Hematopoietic multipotent progenitor cell treated with erythropoietin and hydrocortisone succinate and interleukin-3 and kit ligand, for 4 days (in vitro differentiated cells): Measurements from ENCODE around the gene CHEK2.
A peak's percentile ranks its signal among the peaks of the same experiment; 100 is the strongest.
"Not testable (repeated sequence)": the region's sequence is repeated elsewhere in the genome, so short reads cannot be mapped to it uniquely, and the experiment has no call there.

Experiments used
- DNase-seq: peaks from one replicate; pipeline ENCODE4 v3.0.0-alpha.2; 2015

The CHEK2 gene

GRCh38 chr22:28741785-28742561 is at the start of gene CHEK2, which contains the start of gene HSCB:
CHEK2 (minus strand) TSS chr22:28741820; CDS start chr22:28734721, 7,099 bp downstream.
HSCB (plus strand) TSS chr22:28742039; CDS start chr22:28742096, 57 bp downstream.
- peak; percentile 100 for DNase-seq

- DNase-seq, result no peak
These were observed 49.5 kb upstream of the CHEK2 start for GRCh38 chr22:28791124-28791523.

- DNase-seq, result no peak
These were observed 47.0 kb upstream of the CHEK2 start for GRCh38 chr22:28788601-28789000.

- DNase-seq, result no peak
These were observed 42.4 kb upstream of the CHEK2 start for GRCh38 chr22:28783786-28784671.

GRCh38 chr22:28780296-28780695 is 38.7 kb upstream of the CHEK2 start:
- DNase-seq, result no peak

- peak; percentile 46 for DNase-seq
These were observed 38.2 kb upstream of the CHEK2 start for GRCh38 chr22:28779833-28780232.

- no peak for DNase-seq
These were observed 32.8 kb upstream of the CHEK2 start for GRCh38 chr22:28774378-28774777.

GRCh38 chr22:28773461-28773867 is 31.8 kb upstream of the CHEK2 start:
- no peak for DNase-seq

GRCh38 chr22:28772633-28773460 is 31.2 kb upstream of the CHEK2 start, which contains the start of gene CCDC117:
CCDC117 (plus strand) TSS chr22:28772695; CDS start chr22:28772850, 155 bp downstream.
- peak; percentile 99 for DNase-seq

GRCh38 chr22:28771195-28771791 is 29.7 kb upstream of the CHEK2 start:
- no peak for DNase-seq

- DNase-seq, result no peak
These were observed 27.9 kb upstream of the CHEK2 start for GRCh38 chr22:28769394-28770085.

GRCh38 chr22:28768701-28769393 is 27.2 kb upstream of the CHEK2 start:
- no peak for DNase-seq

- DNase-seq, result no peak
These were observed 25.0 kb upstream of the CHEK2 start for GRCh38 chr22:28766628-28767027.

- DNase-seq, result not testable (repeated sequence)
These were observed 20.4 kb upstream of the CHEK2 start for GRCh38 chr22:28762000-28762399.

- no peak for DNase-seq
These were observed 19.8 kb upstream of the CHEK2 start for GRCh38 chr22:28761449-28761755.

- DNase-seq, result no peak
These were observed 18.4 kb upstream of the CHEK2 start for GRCh38 chr22:28759861-28760560.

- not testable (repeated sequence) for DNase-seq
These were observed 12.9 kb upstream of the CHEK2 start for GRCh38 chr22:28754512-28754911.

GRCh38 chr22:28750471-28750881 is 8.9 kb upstream of the CHEK2 start:
- no peak for DNase-seq

GRCh38 chr22:28743852-28744251 is 2.2 kb upstream of the CHEK2 start:
- peak; percentile 18 for DNase-seq

GRCh38 chr22:28742562-28742962 is 942 bp upstream of the CHEK2 start:
- DNase-seq, result no peak
